ENCODE measurements around the gene LRGUK. TPM values are rescaled to one million over a fixed set of nuclear protein-coding genes. Genes with fewer than 3 reads are reported as not detected.

Gene LRGUK
- total RNA-seq, 4 donors from 2014 or later: 0.08 to 0.61 (median 0.39) TPM

- Histone ChIP-seq H3K36me3 (peaks cover 5 to 93% (median 9%) of the 10 kb centered on the region in 3 donors), H3K27me3 (no peaks in the 10 kb centered on the region), H3K4me1 (no peaks in the 10 kb centered on the region), H3K9me3 (no peaks in the 10 kb centered on the region), H3K27ac (no peak overlapping the region), H3K4me3 (no peak overlapping the region)
- no peak for DNase-seq
- intact Hi-C loops (cut with DNase I): no loop called here
- 89 to 94% methylated on average over 2 of the region's 2 CpGs for WGBS, 2 donors
- TF ChIP-seq CTCF (IDR thresholded peaks at IDR 0.05) (no peak), POLR2A (IDR thresholded peaks at IDR 0.05) (no peak)
These were observed 170.3 kb downstream of the LRGUK start for GRCh38 chr7:134297489-134297888.

GRCh38 chr7:134298902-134299683, 172.0 kb downstream of the LRGUK start:
- no peak for DNase-seq
- H3K27me3 ChIP-seq: no peaks in the 10 kb centered on the region
- peak overlapping the region in 2 of 4 donors; percentile 16 to 23 for H3K27ac ChIP-seq
- no peak overlapping the region for H3K4me3 ChIP-seq
- H3K4me1 ChIP-seq: no peaks in the 10 kb centered on the region
- WGBS, 2 donors: 62 to 63% methylated on average over 10 of the region's 10 CpGs
- TF ChIP-seq POLR2A (IDR thresholded peaks at IDR 0.05): no peak
- no peak for TF ChIP-seq CTCF (IDR thresholded peaks at IDR 0.05)
- H3K9me3 ChIP-seq: no peaks in the 10 kb centered on the region
- intact Hi-C loops (cut with DNase I): no loop called here
- peaks cover 4 to 98% (median 9%) of the 10 kb centered on the region in 3 donors for H3K36me3 ChIP-seq

GRCh38 chr7:134300988-134301387, 173.8 kb downstream of the LRGUK start:
- TF ChIP-seq CTCF (IDR thresholded peaks at IDR 0.05) (no peak), POLR2A (IDR thresholded peaks at IDR 0.05) (no peak)
- no peak overlapping the region for H3K4me3 ChIP-seq
- no peaks in the 10 kb centered on the region for H3K27me3 ChIP-seq
- H3K9me3 ChIP-seq: no peaks in the 10 kb centered on the region
- no peak overlapping the region for H3K27ac ChIP-seq
- H3K36me3 ChIP-seq: peaks cover 0 to 93% (median 0%) of the 10 kb centered on the region in 3 donors
- no peak for DNase-seq
- 86 to 87% methylated on average over 2 of the region's 2 CpGs for WGBS, 2 donors
- intact Hi-C loops (cut with DNase I): no loop called here
- H3K4me1 ChIP-seq: no peaks in the 10 kb centered on the region

- 66 to 83% methylated on average over 3 of the region's 3 CpGs for WGBS, 2 donors
- intact Hi-C loops (cut with DNase I): no loop called here
These were observed 174.5 kb downstream of the LRGUK start for GRCh38 chr7:134301592-134301991.

More at GRCh38 chr7:134301592-134301991, 174.5 kb downstream of the LRGUK start:
- no peaks in the 10 kb centered on the region for H3K4me1 ChIP-seq
- H3K27me3 ChIP-seq: no peaks in the 10 kb centered on the region
- no peaks in the 10 kb centered on the region for H3K9me3 ChIP-seq
- DNase-seq: no peak
- no peak overlapping the region for H3K27ac ChIP-seq
- peaks cover 0 to 89% (median 0%) of the 10 kb centered on the region in 3 donors for H3K36me3 ChIP-seq
- no peak for TF ChIP-seq CTCF (IDR thresholded peaks at IDR 0.05)
- TF ChIP-seq POLR2A (IDR thresholded peaks at IDR 0.05): no peak
- no peak overlapping the region for H3K4me3 ChIP-seq

Data from esophagus squamous epithelium (tissue), 5 donors.